Stimulated activated CD8-positive, alpha-beta memory T cell treated with anti-CD3 and anti-CD28 coated beads, Interleukin-15, amount 100 ng/mL, for 1 hour (primary cell): ENCODE measurements around the gene EXOC6B.
"Not testable (repeated sequence)": the region's sequence is repeated elsewhere in the genome, so short reads cannot be mapped to it uniquely, and the experiment has no call there.

Experiments
- DNase-seq: peaks from one replicate; pipeline ENCODE4 v3.0.0-alpha.2; 2020; ENCODE audit warnings: low read depth

EXOC6B gene

DNA sequence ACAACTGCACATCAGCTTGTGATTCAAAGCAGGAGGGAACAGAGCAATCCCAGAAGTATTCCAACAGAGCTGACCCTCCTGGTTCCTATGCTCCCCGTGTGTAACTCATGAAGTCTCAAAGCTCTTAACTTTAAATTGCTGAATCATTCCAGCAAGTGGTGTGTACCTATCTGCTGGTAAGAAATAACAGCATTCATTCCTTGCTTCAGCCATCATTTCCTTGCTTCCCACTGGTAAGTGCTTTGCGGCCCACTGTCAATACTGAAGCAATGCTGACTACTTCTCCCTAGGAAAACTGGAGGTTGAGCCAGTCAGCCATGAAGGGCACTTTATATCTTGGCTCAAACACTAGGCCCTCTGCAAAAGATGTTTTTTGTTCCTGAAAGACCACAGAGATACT is 222.4 kb downstream of the EXOC6B start:
- no peak for DNase-seq

DNA sequence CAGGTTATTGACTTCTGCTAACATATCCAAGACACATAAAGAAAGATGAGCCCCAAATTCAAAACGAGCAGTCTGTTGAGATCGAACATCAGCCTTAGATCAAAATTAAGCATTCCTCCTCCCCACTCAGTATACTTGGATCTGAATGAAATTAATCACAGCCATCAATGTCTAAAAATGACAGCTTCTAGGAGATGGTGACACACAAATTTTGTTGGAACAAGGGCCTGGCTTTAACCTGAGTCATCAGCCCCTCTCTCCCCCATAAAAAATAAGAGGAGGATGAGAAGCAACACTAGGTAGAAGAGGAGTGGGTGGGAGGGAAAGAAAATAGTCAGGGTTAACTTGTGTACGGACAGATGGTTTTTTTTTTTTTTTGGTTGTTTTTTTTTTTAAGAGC is 223.1 kb downstream of the EXOC6B start:
- DNase-seq, result no peak

DNA sequence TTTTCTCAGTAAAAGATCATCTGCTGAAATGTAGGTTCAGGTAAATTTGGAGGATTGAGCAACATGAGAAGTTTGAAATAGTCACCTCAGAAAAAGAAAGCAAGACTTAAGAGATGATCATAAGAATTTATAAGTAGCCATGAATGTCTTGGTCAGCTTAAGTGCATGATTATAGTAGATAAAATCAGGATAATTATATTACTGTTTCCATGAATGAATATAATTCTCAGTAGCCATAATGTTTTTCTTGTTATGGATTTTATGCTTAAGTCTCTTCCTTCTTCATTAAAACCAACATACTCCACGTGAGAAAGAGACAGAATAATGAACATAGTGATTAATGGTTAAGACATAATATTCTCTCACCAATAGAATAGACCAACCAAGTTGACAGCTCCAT is 223.7 kb downstream of the EXOC6B start:
- DNase-seq, result no peak

GRCh38 chr2:72583836-72584235 is 242.0 kb downstream of the EXOC6B start:
- not testable (repeated sequence) for DNase-seq

GRCh38 chr2:72583376-72583775 is 242.5 kb downstream of the EXOC6B start:
- DNase-seq, result no peak

- DNase-seq, result no peak
These were observed 244.2 kb downstream of the EXOC6B start for GRCh38 chr2:72581560-72582181.

- no peak for DNase-seq
These were observed 246.1 kb downstream of the EXOC6B start for GRCh38 chr2:72579591-72580180.

- DNase-seq, result no peak
These were observed 249.0 kb downstream of the EXOC6B start for GRCh38 chr2:72576861-72577260.

GRCh38 chr2:72576459-72576858 is 249.4 kb downstream of the EXOC6B start:
- DNase-seq, result no peak

- DNase-seq, result no peak
These were observed 250.9 kb downstream of the EXOC6B start for GRCh38 chr2:72574886-72575285.

DNA sequence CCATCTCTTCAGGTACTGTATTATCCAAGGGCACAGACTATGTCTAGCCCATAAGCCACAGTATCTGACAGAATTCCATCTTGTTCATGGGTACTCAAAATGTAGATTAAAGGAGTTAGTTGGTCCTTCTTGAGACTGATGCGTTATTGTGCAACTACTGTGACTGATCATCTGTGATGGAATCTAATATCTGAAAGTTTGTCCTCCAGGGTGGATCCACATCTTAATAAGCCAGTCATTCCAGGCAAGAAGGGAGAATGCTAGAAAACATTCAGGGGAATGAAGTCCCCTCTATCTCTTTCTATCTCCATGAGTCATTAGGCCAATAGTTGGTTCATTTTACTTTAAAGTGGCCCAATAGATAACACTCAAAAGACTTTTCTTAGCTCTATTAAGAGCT is 252.6 kb downstream of the EXOC6B start:
- DNase-seq, result no peak

- no peak for DNase-seq
These were observed 253.3 kb downstream of the EXOC6B start for GRCh38 chr2:72572501-72572900.

GRCh38 chr2:72570413-72570812 is 255.4 kb downstream of the EXOC6B start:
- DNase-seq, result no peak

GRCh38 chr2:72562451-72563153 is 263.2 kb downstream of the EXOC6B start:
- DNase-seq, result no peak

GRCh38 chr2:72561621-72562318 is 264.1 kb downstream of the EXOC6B start:
- DNase-seq, result no peak

DNA sequence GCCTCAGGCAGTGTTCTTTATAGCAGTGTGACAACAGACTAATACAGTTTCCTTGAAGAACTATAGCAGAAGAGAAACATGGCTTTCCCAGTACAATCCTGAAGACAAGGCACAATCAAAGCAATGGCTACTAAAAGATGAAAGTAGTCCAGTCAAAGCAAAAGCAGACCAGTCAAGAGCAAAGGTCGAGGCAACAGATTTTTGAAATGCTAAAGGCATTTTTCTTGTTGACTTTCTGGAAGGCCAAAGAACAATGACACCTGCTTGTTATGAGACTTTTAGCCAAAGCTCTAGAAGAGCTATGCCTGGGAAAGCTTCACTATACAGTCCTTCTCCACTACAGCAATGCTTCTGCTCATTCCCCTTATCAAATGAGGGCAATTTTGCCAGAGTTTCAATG is 269.9 kb downstream of the EXOC6B start:
- DNase-seq, result no peak

GRCh38 chr2:72555363-72555762 is 270.5 kb downstream of the EXOC6B start:
- not testable (repeated sequence) for DNase-seq

DNA sequence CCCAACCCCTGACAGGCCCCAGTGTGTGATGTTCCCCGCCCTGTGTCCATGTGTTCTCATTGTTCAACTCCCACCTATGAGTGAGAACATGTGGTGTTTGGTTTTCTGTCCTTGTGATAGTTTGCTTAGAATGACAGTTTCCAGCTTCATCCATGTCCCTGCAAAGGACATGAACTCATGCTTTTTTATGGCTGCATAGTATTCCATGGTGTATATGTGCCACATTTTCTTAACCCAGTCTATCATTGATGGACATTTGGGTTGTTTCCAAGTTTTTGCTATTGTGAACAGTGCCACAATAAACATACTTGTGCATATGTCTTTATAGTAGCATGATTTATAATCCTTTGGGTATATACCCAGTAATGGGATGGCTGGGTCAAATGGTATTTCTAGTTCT is 270.9 kb downstream of the EXOC6B start:
- DNase-seq, result not testable (repeated sequence)

DNA sequence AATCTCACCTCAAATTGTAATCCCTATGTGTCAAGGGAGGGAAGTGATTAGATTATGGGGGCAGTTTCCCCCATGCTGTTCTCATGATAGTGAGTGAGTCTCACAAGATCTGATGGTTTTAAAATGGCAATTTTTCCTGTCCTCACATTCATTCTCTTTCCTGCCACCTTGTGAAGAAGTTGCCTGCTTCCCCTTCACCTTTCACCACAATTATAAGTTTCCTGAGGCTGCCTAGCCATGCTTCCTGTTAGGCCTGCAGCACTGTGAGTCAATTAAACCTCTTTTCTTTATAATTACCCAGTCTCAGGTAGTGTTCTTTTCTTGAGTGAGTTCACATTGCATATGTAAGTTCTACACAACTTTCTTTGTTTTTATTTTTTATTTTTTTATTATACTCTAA is 271.5 kb downstream of the EXOC6B start:
- DNase-seq, result no peak

GRCh38 chr2:72548081-72548764 is 277.6 kb downstream of the EXOC6B start:
- no peak for DNase-seq

GRCh38 chr2:72545790-72546189 is 280.0 kb downstream of the EXOC6B start:
- no peak for DNase-seq

GRCh38 chr2:72544554-72544953 is 281.3 kb downstream of the EXOC6B start:
- no peak for DNase-seq
